OCI-M2 (cell line): ENCODE measurements around the gene LIMS1.
"Not testable (repeated sequence)": the region's sequence is repeated elsewhere in the genome, so short reads cannot be mapped to it uniquely, and the experiment has no call there.

Experiments used
- DNase-seq: peaks from one replicate; lab custom pipeline; 2025; ENCODE audit not compliant: unreplicated experiment; lab: John Stamatoyannopoulos, UW

Gene LIMS1

GRCh38 chr2:108658553-108658952 is 124.3 kb downstream of the LIMS1 start:
- DNase-seq, result not testable (repeated sequence)

GRCh38 chr2:108661493-108661892 is 127.2 kb downstream of the LIMS1 start:
- DNase-seq, result not testable (repeated sequence)

- not testable (repeated sequence) for DNase-seq
Measured at GRCh38 chr2:108662207-108662612, 127.9 kb downstream of the LIMS1 start.

- DNase-seq, result not testable (repeated sequence)
Measured at GRCh38 chr2:108663346-108663745, 129.1 kb downstream of the LIMS1 start.

- DNase-seq, result not testable (repeated sequence)
Measured at GRCh38 chr2:108664089-108664488, 129.8 kb downstream of the LIMS1 start.

GRCh38 chr2:108664979-108665378 is 130.7 kb downstream of the LIMS1 start:
- not testable (repeated sequence) for DNase-seq

GRCh38 chr2:108665975-108666374 is 131.7 kb downstream of the LIMS1 start:
- DNase-seq, result not testable (repeated sequence)

GRCh38 chr2:108667140-108667539 is 132.9 kb downstream of the LIMS1 start:
- not testable (repeated sequence) for DNase-seq

- not testable (repeated sequence) for DNase-seq
Measured at GRCh38 chr2:108670282-108670681, 136.0 kb downstream of the LIMS1 start.

- DNase-seq, result not testable (repeated sequence)
Measured at GRCh38 chr2:108672200-108672805, 138.0 kb downstream of the LIMS1 start.

GRCh38 chr2:108676522-108676921 is 142.3 kb downstream of the LIMS1 start:
- DNase-seq, result not testable (repeated sequence)

- DNase-seq, result not testable (repeated sequence)
Measured at GRCh38 chr2:108677239-108677744, 143.0 kb downstream of the LIMS1 start.

GRCh38 chr2:108678198-108678651 is 144.0 kb downstream of the LIMS1 start:
- DNase-seq, result not testable (repeated sequence)

- not testable (repeated sequence) for DNase-seq
Measured at GRCh38 chr2:108680805-108681204, 146.5 kb downstream of the LIMS1 start.

GRCh38 chr2:108688818-108689756 is 154.8 kb downstream of the LIMS1 start:
- DNase-seq, result not testable (repeated sequence)

GRCh38 chr2:108690001-108690400 is 155.7 kb downstream of the LIMS1 start:
- DNase-seq, result not testable (repeated sequence)

GRCh38 chr2:108691447-108691846 is 157.2 kb downstream of the LIMS1 start:
- no peak for DNase-seq

GRCh38 chr2:108701208-108701607 is 166.9 kb downstream of the LIMS1 start:
- DNase-seq, result no peak

GRCh38 chr2:108701806-108702205 is 167.5 kb downstream of the LIMS1 start:
- no peak for DNase-seq

GRCh38 chr2:108704871-108705270 is 170.6 kb downstream of the LIMS1 start:
- DNase-seq, result no peak

GRCh38 chr2:108707300-108707699 is 173.0 kb downstream of the LIMS1 start:
- DNase-seq, result no peak

GRCh38 chr2:108716971-108717370 is 182.7 kb downstream of the LIMS1 start:
- DNase-seq, result not testable (repeated sequence)
